Cardiac fibroblast (primary cell): ENCODE data around the gene FAM184A.

ENCODE experiments used
- DNase-seq, 2 donors: peaks; one replicate each; pipeline versions ENCODE4 v3.0.0 to v3.0.0-alpha.2; 2010; ENCODE audit warnings: low read depth in 2 of 2
- H3K4me3 ChIP-seq, 2 donors: replicated peaks in 1 of 2; 1 replicate in 1 of 2; 2 replicates in 1 of 2; pipeline ENCODE4 v1.5.1; 2011; ENCODE audit warnings: low read depth in 2 of 2, low read length in 2 of 2, mild to moderate bottlenecking in 2 of 2, moderate library complexity in 1 of 2
- CTCF ChIP-seq: IDR thresholded peaks from one replicate; pipeline ENCODE4 v1.5.1; 2011; ENCODE audit warnings: low read depth, mild to moderate bottlenecking, low read length, inconsistent platforms

The FAM184A gene

DNA sequence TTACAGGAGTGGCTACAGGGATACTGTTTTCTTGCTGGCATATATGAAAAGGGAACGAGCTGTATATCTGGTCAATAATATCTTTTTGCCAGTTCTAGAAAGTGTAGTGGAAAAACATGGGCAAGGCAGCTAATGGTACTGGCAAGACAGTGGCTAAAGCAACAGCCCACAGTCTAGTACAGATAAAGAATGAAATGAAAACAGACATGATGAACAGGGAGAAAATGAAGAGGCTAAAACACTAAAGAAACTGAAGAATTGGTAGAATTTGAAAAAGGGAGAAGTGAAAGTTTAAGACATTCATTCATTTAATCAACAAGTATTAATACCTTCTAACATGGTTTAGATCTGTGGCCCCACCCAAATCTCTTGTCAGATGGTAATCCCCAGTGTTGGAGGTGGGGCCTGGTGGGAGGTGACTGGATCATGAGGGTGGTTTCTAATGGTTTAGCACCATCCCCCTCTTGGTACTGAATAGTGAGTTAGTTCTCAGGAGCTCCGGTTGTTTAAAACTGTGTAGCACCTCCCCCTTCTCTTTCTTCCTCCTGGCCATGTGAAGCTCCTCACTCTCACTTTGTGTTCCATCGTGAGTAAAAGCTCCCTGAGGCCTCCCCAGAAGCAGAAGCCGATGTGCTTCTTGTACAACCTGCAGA, 18.1 kb downstream of the FAM184A start:
- no peak for TF ChIP-seq CTCF
- DNase-seq: no peak
- H3K4me3 ChIP-seq: no peak overlapping the region

DNA sequence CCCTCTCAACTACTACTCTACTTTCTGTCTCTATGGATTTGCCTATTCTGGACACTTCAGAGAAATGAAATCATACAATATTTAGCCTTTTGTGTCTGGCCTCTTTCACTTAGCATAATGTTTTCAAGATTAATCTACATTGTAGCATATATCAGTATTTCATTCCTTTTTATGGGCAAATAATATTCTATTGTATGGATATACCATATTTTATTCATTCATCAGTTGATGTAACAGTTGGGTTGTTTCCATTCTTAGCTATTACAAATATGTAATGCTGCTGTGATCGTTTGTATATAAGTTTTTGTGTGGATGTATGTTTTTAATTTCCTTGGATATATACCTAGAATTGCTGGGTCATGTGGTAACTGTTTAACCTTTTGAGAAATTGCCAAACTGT, 23.4 kb downstream of the FAM184A start:
- H3K4me3 ChIP-seq: no peak overlapping the region
- no peak for TF ChIP-seq CTCF
- no peak for DNase-seq

DNA sequence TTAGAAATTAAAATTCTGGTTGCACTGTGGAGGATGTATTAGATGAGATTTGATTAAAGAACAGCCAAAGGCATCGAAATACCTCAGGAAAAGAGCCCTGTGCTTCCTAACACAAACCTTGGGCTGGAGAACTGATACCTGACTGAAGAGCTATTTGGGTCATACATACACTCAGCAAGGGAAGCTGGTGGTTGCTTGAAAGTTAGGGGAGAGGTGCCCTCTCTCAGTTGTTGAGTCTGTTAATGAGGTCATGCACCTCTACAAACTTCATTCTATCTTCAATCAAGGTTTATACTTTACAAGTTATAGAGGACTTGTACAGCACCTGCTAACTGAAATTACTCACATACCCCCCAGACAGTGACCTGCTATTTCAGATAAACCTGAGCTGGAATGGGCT, 25.5 kb downstream of the FAM184A start:
- no peak for TF ChIP-seq CTCF
- DNase-seq: no peak
- no peak overlapping the region for H3K4me3 ChIP-seq

GRCh38 chr6:119052292-119052889, 26.1 kb downstream of the FAM184A start:
- no peak overlapping the region for H3K4me3 ChIP-seq
- TF ChIP-seq CTCF: no peak
- DNase-seq: no peak

DNA sequence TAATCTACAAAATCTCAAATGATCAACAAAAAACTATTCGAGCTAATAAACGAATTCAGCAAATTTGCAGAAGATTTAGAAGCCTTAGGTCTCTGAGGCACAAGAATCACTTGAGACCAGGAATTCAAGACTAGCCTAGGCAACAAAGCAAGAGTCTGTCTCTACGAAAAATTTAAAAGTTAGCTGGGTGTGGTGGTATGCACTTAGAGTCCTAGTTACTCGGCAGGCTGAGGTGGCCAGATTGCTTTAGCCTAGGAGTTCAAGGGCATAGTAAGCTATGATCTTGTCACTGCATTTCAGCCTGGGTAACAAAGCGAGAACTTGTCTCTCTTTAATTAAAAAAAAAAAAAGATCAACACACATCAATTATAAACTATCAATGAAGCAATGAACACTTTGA, 34.2 kb downstream of the FAM184A start:
- no peak overlapping the region for H3K4me3 ChIP-seq
- DNase-seq: no peak
- no peak for TF ChIP-seq CTCF

DNA sequence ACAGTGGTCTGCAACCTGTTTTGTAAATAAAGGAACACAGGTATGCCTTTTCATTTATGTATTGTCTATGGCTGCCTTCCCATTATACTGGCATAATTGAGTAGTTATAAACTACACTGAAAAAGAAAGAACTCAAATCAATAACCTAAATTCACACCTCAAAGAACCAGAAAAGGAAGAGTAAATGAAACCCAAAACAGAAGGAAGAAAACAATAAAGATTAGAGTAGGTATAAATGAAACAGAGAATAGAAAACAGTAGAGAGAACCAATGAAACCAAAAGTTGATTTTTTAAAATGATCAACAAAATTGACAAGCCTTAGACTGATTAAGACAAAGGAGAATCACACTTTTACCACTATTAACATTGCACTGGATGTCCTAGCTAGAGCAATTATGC, 34.7 kb downstream of the FAM184A start:
- TF ChIP-seq CTCF: no peak
- DNase-seq: no peak
- H3K4me3 ChIP-seq: no peak overlapping the region

- TF ChIP-seq CTCF: no peak
- H3K4me3 ChIP-seq: no peak overlapping the region
- DNase-seq: no peak
These were observed 35.2 kb downstream of the FAM184A start for GRCh38 chr6:119043265-119043664.
